Measurements from ENCODE around the gene VWA5A. TPM values are rescaled to one million over a fixed set of nuclear protein-coding genes. Genes with fewer than 3 reads are reported as not detected.
"Not testable (repeated sequence)": the region's sequence is repeated elsewhere in the genome, so short reads cannot be mapped to it uniquely, and the experiment has no call there.

The VWA5A gene
- polyA plus RNA-seq, 1 experiment, result 7.1 TPM

DNA sequence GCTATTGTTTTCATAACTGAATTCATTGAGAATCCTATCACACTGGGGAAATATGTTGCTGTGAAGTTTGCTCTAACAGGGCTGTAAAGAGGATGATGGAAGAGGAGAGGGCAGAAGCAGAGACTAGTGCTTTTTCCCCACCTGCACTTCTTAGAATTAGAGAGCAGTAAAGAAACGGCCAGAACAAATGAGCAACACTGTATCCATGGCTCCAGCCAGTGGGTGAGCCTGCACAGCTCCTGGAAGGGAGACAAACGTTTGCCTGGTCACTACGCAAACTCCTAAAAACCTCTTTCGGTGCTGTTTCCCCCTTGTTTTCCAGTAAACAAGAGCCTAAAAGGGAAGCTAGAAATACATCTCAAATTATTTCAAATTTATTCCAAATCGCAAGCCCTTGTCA, 45.7 kb downstream of the VWA5A start:
- no peak overlapping the region for H3K4me3 ChIP-seq (ENCODE audit: low read depth, low read length)
- ChIA-PET POLR2A (no interaction called here), CTCF (no interaction called here)
- no peaks in the 10 kb centered on the region for H3K36me3 ChIP-seq (ENCODE audit: control insufficient read depth, insufficient read depth, low read length)
- no peaks in the 10 kb centered on the region for H3K27me3 ChIP-seq (ENCODE audit: control insufficient read depth, insufficient read depth, low read length)
- TF ChIP-seq, protein P1, sequence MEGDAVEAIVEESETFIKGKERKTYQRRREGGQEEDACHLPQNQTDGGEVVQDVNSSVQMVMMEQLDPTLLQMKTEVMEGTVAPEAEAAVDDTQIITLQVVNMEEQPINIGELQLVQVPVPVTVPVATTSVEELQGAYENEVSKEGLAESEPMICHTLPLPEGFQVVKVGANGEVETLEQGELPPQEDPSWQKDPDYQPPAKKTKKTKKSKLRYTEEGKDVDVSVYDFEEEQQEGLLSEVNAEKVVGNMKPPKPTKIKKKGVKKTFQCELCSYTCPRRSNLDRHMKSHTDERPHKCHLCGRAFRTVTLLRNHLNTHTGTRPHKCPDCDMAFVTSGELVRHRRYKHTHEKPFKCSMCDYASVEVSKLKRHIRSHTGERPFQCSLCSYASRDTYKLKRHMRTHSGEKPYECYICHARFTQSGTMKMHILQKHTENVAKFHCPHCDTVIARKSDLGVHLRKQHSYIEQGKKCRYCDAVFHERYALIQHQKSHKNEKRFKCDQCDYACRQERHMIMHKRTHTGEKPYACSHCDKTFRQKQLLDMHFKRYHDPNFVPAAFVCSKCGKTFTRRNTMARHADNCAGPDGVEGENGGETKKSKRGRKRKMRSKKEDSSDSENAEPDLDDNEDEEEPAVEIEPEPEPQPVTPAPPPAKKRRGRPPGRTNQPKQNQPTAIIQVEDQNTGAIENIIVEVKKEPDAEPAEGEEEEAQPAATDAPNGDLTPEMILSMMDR (IDR thresholded peaks at IDR 0.05; ENCODE audit: insufficient read depth, low read depth, low read length), result no peak
- DNase-seq (ENCODE audit: low read depth), result no peak

DNA sequence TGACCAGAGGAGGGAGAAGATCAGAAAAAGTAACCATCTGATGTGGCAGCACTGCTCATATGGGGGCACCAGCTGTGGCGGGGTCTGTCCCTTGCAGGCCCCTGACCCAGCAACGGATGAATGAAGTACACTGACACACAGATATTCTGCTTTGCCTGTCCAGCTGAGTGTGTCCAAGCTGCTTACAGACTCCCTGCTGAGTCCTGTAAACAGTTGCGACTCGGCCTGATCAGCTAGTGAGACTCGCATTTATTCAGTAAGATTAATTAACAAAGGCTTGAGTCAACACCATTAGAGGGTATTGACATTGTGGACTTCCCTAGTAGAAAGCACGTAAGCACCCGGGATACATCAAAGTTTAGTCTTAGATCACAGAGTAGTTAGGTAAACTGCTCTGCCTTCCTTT, 52.6 kb downstream of the VWA5A start:
- TF ChIP-seq, protein P1 (IDR thresholded peaks at IDR 0.05; ENCODE audit: insufficient read depth, low read depth, low read length), result no peak
- no peak for DNase-seq (ENCODE audit: low read depth)
- ChIA-PET CTCF (interaction anchor here (1.8 kb wide), 1 partner anchor 27 kb away, joined by 6 read pairs; no protein-coding TSS in a partner anchor), POLR2A (no interaction called here)
- Histone ChIP-seq H3K27me3 (ENCODE audit: control insufficient read depth, insufficient read depth, low read length) (no peaks in the 10 kb centered on the region), H3K4me3 (ENCODE audit: low read depth, low read length) (no peak overlapping the region), H3K36me3 (ENCODE audit: control insufficient read depth, insufficient read depth, low read length) (no peaks in the 10 kb centered on the region)

DNA sequence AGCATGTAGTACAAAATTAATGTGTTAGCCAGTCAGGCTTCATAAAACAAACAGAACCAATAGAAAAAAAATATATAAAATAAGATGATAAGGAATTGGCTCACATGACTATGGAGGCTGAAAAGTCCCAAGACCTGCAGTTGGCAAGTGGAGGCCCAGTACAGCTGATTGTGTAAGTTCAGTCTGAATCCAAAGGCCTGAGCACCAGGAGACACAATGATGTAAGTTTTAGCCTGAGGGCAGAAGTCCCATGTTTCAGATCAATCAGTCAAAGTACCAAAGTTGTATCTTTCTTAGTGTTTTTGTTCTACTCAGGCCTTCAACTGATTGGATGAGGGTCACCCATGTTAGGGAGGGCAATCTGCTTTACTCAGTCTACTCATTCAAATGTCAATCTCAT, 53.5 kb downstream of the VWA5A start:
- CTCF ChIA-PET, result no interaction called here

DNA sequence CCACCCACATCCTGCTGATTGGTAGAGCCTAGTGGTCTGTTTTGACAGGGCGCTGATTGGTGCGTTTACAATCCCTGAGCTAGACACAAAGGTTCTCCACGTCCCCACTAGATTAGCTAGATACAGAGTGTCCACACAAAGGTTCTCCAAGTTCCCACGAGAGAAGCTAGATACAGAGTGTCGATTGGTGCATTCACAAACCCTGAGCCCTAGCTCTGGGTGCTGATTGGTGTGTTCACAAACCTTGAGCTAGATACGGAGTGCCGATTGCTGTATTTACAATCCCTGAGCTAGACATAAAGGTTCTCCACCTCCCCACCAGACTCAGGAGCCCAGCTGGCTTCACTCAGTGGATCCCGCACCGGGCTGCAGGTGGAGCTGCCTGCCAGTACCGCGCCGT, 55.1 kb downstream of the VWA5A start:
- CTCF ChIA-PET, result interaction anchor here (0.9 kb wide), 1 partner anchor 99 kb away, joined by 3 read pairs; no protein-coding TSS in a partner anchor
- DNase-seq (ENCODE audit: low read depth); H3K4me3 ChIP-seq (ENCODE audit: low read depth, low read length); H3K36me3 ChIP-seq (ENCODE audit: control insufficient read depth, insufficient read depth, low read length); POLR2A ChIA-PET; H3K27me3 ChIP-seq (ENCODE audit: control insufficient read depth, insufficient read depth, low read length): not testable (repeated sequence)

More for the DNA sequence above, 53.5 kb downstream of the VWA5A start:
- Histone ChIP-seq H3K27me3 (ENCODE audit: control insufficient read depth, insufficient read depth, low read length) (no peaks in the 10 kb centered on the region), H3K4me3 (ENCODE audit: low read depth, low read length) (no peak overlapping the region), H3K36me3 (ENCODE audit: control insufficient read depth, insufficient read depth, low read length) (no peaks in the 10 kb centered on the region)
- POLR2A ChIA-PET, result no interaction called here
- DNase-seq (ENCODE audit: low read depth), result no peak
- TF ChIP-seq, protein P1 (IDR thresholded peaks at IDR 0.05; ENCODE audit: insufficient read depth, low read depth, low read length), result no peak

DNA sequence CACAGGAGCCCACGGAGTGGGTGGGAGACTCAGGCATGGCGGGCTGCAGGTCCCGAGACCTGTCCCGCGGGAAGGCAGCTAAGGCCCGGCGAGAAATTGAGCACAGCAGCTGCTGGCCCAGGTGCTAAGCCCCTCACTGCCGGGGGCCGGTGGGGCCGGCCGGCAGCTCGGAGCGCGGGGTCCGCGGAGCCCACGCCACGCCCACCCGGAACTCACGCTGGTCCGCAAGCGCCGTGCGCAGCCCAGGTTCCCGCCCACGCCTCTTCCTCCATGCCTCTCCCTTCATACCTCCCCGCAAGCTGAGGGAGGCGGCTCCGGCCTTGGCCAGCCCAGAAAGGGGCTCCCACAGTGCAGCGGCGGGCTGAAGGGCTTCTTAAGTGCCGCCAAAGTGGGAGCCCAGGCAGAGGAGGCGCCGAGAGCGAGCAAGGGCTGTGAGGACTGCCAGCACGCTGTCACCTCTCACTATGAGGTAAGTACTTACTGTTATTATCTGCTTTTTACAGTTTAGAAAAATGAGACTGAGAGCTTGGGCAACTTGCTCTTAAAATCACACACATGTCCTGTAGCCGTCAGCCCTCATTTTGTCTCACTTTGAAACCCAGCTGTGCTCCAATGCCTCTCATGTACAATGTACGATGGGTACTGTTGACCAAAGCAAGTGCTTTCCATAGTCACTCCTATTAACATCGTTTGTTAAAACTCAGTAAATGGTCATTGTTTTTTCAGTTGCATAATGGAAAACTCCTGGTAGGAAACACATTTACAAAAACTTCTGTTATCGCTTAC, 55.7 kb downstream of the VWA5A start:
- no peak for DNase-seq (ENCODE audit: low read depth)
- H3K27me3 ChIP-seq (ENCODE audit: control insufficient read depth, insufficient read depth, low read length), result no peaks in the 10 kb centered on the region
- CTCF ChIA-PET, result interaction anchor here (0.9 kb wide), 1 partner anchor 99 kb away, joined by 3 read pairs; no protein-coding TSS in a partner anchor
- H3K4me3 ChIP-seq (ENCODE audit: low read depth, low read length), result no peak overlapping the region
- no peaks in the 10 kb centered on the region for H3K36me3 ChIP-seq (ENCODE audit: control insufficient read depth, insufficient read depth, low read length)
- TF ChIP-seq, protein P1 (IDR thresholded peaks at IDR 0.05; ENCODE audit: insufficient read depth, low read depth, low read length), result no peak
- POLR2A ChIA-PET, result no interaction called here

DNA sequence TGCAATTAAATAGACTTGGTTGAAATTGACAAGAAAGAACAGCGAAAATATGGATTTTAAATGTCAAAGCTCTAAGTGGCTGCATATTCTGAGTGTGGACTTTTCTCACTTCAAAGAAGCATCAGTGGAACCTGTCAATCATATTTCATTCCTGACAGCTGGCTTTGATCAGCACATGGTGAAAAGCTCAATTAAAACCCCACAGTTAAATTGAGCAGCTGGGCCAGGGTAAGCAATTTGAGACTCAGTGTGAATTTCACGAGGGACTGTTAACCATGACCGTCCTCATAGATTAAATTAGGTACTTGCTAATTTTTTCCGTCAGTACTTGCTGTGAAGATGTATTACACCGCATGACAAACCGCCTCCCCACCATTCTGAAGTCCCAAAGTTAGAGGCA, 56.9 kb downstream of the VWA5A start:
- CTCF ChIA-PET, result no interaction called here
- DNase-seq (ENCODE audit: low read depth), result no peak
- H3K27me3 ChIP-seq (ENCODE audit: control insufficient read depth, insufficient read depth, low read length), result no peaks in the 10 kb centered on the region

More for the DNA sequence above, 56.9 kb downstream of the VWA5A start:
- Histone ChIP-seq H3K36me3 (ENCODE audit: control insufficient read depth, insufficient read depth, low read length) (no peaks in the 10 kb centered on the region), H3K4me3 (ENCODE audit: low read depth, low read length) (no peak overlapping the region)
- POLR2A ChIA-PET, result no interaction called here
- TF ChIP-seq, protein P1 (IDR thresholded peaks at IDR 0.05; ENCODE audit: insufficient read depth, low read depth, low read length), result no peak
